ENCODE results near the gene COIL.

COIL gene

GRCh38 chr17:56930739-56931337 is 30.0 kb downstream of the COIL start:
- TF ChIP-seq CTCF (IDR thresholded peaks at IDR 0.05) = no peak
- intact Hi-C loops (cut with DNase I; ENCODE audit: low total_unique reads) = no loop called here
- no peak overlapping the region for H3K4me3 ChIP-seq

GRCh38 chr17:56929362-56929969 is 31.4 kb downstream of the COIL start:
- H3K27me3 ChIP-seq = no peaks in the 10 kb centered on the region
- H3K27ac ChIP-seq = no peak overlapping the region
- DNase-seq = no peak
- intact Hi-C loops (cut with DNase I; ENCODE audit: low total_unique reads) = no loop called here
- H3K4me1 ChIP-seq = no peaks in the 10 kb centered on the region
- peaks cover 0 to 13% (median 12%) of the 10 kb centered on the region in 3 donors for H3K36me3 ChIP-seq
- H3K4me3 ChIP-seq = no peak overlapping the region
- TF ChIP-seq CTCF (IDR thresholded peaks at IDR 0.05) = no peak
- H3K9me3 ChIP-seq = no peaks in the 10 kb centered on the region

More at GRCh38 chr17:56930739-56931337, 30.0 kb downstream of the COIL start:
- no peak overlapping the region for H3K27ac ChIP-seq
- peaks cover 5 to 25% (median 18%) of the 10 kb centered on the region in 3 donors for H3K36me3 ChIP-seq
- H3K9me3 ChIP-seq = no peaks in the 10 kb centered on the region
- DNase-seq = no peak
- H3K4me1 ChIP-seq = no peaks in the 10 kb centered on the region
- no peaks in the 10 kb centered on the region for H3K27me3 ChIP-seq

GRCh38 chr17:56928586-56928985 is 32.3 kb downstream of the COIL start:
- peaks cover 0 to 5% (median 4%) of the 10 kb centered on the region in 3 donors for H3K36me3 ChIP-seq
- no peak for DNase-seq
- no peaks in the 10 kb centered on the region for H3K27me3 ChIP-seq
- no peaks in the 10 kb centered on the region for H3K9me3 ChIP-seq
- no peak overlapping the region for H3K27ac ChIP-seq
- no peak overlapping the region for H3K4me3 ChIP-seq
- no peaks in the 10 kb centered on the region for H3K4me1 ChIP-seq
- no peak for TF ChIP-seq CTCF (IDR thresholded peaks at IDR 0.05)
- intact Hi-C loops (cut with DNase I; ENCODE audit: low total_unique reads) = no loop called here

- intact Hi-C loops (cut with DNase I; ENCODE audit: low total_unique reads) = no loop called here
- Histone ChIP-seq H3K4me1 (no peaks in the 10 kb centered on the region), H3K36me3 (no peaks in the 10 kb centered on the region), H3K4me3 (no peak overlapping the region), H3K27me3 (no peaks in the 10 kb centered on the region), H3K27ac (no peak overlapping the region), H3K9me3 (no peaks in the 10 kb centered on the region)
- no peak for DNase-seq
- TF ChIP-seq CTCF (IDR thresholded peaks at IDR 0.05) = no peak
Measured at GRCh38 chr17:56926704-56927103, 34.1 kb downstream of the COIL start.

GRCh38 chr17:56926270-56926669 is 34.6 kb downstream of the COIL start:
- no peak overlapping the region for H3K4me3 ChIP-seq
- H3K36me3 ChIP-seq = no peaks in the 10 kb centered on the region
- no peak overlapping the region for H3K27ac ChIP-seq
- intact Hi-C loops (cut with DNase I; ENCODE audit: low total_unique reads) = no loop called here
- H3K27me3 ChIP-seq = no peaks in the 10 kb centered on the region
- H3K9me3 ChIP-seq = no peaks in the 10 kb centered on the region
- DNase-seq = no peak
- H3K4me1 ChIP-seq = no peaks in the 10 kb centered on the region
- no peak for TF ChIP-seq CTCF (IDR thresholded peaks at IDR 0.05)
